Skin of body (tissue), 2 donors: Measurements from ENCODE around the gene VGLL4. TPM values are rescaled to one million over a fixed set of nuclear protein-coding genes. Genes with fewer than 3 reads are reported as not detected.
"Not testable (repeated sequence)": the region's sequence is repeated elsewhere in the genome, so short reads cannot be mapped to it uniquely, and the experiment has no call there.

Source experiments
- DNase-seq: peaks from one replicate; lab custom pipeline; 2025; lab: John Stamatoyannopoulos, UW
- total RNA-seq: library from RNA; depleted of rRNA; stranded (reverse); fragments of >200 nt; gene quantifications from one replicate; pipeline ENCODE4 v1.2.3, GENCODE V29; 2014

The VGLL4 gene
- total RNA-seq, 1 donor from 2014 or later = 63.2 TPM

DNA sequence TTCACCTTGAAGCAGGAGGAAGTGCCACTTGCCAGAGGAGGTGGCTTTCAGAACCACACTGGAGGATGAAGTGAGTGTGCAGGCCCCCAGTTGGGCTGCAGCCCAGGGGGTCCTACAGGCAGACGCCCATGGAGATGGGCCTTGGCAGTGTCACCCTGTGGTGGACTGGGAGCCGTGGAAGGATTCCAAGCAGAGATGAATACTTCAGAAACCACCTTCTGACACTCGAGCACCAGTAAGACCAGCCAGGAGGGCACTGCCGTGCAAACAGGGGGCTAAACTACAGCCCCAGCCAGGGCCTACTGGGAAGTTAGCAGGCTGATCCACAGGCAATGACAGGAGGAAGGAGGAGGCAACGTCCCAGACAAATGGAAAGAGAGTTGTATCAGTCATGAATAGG is 55.4 kb downstream of the VGLL4 start:
- DNase-seq = no peak

DNA sequence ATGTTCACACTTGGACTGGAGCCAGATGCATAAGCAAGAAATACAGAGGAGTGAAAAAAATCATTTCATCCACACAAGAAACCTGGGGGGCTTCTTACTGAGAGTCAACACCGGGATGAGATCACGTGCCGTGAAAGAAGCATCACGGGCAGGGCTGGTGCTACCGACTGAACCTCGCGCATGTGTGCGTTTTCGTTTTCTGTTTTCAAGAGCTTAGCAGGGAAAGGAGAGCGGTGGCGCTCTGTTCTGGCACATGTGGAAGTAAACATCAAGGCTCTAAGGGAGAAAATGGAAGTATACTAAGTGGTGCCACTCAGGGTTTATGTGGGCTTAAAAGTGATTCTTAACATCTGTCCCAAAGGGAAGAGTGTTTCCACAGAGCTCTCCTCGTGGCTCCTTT is 55.9 kb downstream of the VGLL4 start:
- no peak for DNase-seq

DNA sequence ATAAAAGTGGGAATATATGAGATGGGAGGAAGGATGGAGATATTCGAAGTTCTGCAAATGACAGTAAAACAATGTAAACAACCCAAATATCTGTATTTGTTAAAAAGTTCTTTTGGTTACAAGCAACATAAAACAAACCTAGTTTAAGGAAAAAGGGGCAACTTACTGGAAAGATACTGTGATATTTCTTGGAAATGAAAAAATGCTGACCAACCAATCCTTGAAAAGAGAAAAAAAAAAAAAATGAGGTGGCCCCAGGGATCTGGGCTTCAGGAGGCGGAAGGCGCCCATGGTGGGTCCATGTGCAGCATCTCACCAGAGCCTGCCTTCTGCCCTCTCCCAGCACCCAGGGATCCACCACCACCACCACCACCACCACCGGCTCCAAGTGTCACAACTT is 59.1 kb downstream of the VGLL4 start:
- DNase-seq = no peak

DNA sequence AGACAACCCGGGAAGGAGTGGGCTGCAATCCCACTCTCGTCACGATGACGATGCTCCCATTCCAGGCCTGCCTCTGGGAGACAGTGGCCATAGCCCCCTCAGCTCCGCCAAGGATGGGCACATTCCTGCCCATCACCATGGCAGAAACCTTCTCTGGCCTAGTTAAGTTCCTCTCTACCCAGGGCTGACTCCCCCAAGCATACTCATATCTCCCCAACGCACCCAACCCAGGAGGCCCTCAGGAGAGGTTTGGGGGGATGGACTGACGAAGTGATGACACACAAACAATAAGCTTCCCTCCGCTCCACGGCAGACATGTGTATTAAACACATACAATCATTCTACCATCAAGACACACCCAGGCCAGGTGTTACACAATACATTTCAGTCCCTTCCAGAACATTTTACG is 60.1 kb downstream of the VGLL4 start:
- no peak for DNase-seq

DNA sequence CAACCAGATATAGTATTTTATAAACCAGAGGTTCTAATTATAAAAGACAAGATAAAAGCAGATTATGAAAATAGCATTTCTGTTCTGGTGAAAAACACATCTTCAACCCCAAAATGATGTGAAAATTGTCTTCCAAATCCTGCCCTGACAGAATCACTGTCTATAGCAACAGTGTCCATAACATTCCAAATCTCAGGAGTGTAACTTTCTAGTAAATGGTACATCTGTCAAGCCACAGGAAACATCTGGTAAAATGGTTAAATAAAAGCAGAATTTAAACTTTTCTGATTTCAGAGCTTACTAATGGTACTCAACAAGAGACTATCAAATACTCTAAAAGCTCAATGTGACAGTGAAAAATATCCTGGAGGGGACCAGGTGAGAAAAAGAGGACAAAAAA is 60.5 kb downstream of the VGLL4 start:
- peak; percentile 73 for DNase-seq

DNA sequence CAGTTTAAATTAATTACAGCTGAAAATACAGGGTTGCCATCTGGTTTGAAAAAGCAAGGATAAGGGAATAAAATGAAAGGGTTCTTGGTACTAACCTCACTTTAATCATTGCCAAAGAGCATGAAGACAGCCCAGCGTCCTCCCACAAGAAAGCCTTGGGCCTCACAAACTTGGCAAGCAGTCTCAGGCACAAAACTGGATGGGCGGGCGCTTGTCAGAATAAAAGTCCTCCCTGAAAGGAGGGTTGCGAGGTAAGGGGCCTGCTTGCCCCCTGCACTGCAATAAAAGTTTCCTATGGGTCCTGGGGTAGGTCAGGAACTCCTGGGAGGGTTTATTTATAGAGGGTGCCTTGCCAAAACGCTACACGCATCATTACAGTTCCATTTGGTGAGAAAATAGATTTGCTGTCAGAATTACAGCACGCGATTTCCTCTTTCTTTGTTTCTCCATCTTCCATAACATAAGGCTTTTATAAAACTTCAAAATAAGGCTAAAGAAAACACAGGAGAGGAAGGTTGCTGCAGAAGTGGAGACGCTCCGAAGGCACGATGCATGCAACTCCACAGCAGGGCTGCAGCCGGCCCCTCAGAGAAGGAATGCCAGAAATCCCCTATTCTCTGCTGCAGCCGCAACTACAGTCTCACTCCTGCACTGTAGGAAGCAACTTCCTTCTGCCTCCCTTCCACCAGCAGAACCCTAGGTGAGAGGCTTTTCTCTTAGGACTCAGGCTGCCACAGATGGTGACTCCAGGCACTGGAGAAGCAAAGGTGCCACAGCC is 61.3 kb downstream of the VGLL4 start:
- DNase-seq = peak; percentile 96

DNA sequence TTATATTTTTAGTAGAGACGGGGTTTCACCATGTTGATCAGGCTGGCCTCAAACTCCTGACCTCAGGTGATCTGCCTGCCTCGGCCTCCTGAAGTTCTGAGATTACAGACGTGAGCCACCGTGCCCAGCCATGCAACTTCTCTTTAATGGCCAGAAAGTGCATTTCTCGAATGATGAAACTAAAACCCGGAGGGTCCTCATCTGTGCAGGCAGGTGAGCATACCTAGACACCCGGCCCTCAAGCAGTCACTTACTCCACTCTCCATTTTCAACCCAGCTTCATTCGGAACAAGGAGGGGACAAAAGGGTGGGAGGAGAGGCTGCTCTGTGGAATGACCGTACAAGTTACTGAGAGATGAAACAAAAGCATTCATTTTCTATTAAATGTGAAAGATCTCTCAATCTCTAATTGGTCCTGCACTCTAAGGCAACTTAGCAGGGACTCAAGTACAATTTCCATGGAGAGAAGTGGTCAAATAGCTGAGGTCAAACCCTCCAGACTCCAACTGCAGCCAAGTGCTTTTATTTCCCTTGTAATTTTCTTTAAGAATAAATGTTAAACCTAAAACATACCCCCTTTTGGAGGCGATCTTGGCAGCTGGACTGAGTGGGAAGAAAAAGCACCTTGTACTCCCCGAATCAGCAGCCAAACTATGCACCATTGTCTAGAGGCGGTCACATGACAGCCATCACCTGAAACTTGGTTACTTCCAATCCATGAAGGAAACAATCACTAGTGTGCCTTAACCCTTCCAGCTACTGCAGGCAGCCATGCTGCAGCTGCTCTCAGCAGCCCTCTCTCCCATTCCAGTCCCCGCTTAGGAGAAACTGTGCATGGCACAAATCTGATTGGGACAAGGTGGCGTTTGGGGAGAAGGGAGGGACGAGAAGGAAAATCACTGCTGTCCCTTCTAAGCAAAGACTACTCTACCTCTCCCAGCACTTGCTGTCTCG is 62.2 kb downstream of the VGLL4 start:
- peak; percentile 60 for DNase-seq

DNA sequence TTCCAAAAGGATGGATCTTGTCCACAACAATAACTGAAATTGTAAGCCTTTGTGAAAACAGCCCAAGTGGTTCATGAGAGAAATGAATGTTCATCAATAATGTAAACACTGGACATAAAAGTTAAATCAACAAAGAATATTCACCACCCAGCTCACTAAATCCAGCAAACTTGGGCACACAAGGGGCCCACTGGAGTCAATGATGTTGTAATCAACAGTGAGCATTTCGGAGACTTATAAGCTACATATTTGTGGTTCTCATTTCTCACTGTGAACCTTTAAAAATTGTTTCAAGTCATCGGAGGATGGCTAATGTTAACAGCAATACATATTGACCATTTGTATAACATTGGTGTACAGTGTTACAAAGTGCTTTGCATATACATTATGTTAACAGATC is 63.1 kb downstream of the VGLL4 start:
- no peak for DNase-seq

DNA sequence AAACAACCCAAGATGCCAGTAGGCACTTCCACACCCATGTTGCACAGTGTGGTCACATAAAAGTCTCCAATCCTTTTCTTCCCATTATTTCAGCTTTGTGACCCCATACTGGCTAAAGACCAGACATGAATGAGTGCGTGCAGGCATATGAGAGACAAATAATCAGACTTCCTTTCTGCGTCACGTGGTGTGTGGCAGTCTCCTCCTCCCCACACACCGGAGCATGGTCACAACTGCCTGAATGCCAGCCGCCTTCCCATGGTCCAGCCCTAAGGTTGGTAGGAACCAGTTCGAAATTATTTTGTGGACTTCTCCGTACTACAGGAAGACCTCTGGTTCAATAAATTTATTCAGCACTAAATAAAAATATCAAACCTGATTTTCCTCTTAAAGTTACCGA is 65.5 kb downstream of the VGLL4 start:
- DNase-seq = no peak

DNA sequence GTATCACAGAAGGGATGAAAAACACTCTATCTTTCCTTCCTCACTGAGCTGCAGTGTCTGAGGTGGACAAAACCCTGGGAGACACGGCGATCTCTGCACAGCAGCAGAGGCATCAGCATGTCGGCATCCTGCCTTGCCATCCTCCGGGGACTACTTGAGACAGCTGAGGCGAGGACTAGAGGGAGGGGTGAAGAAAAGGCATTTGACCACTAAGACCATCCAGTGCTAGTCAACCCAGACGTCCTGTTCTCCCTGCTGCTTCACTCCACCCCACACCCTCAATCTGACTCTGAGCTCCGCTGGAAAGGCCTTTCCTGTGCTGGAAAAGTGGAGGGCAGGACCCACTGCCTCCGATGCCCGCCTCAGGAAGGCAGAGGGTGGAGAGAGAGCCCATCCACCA is 67.3 kb downstream of the VGLL4 start:
- DNase-seq = no peak

DNA sequence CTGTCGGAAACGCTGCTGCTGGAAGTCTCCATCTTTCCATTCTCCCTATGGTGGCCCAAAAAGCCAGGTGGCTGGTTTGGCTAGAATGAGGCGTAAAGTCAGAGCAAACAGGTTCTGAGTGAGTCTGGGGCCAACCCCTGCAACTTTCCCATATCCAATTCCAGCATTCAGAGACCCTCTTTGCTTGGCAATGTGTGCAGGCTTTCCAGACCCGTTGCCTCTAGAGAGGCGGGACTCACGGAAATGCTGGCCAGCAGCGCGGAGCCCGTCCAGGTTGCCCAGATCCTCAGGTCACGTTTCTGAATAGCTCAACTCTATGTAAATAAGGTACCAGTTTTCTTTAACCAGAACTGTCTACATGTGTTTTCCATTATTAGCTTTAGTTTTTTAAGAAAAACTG is 68.0 kb downstream of the VGLL4 start:
- no peak for DNase-seq

DNA sequence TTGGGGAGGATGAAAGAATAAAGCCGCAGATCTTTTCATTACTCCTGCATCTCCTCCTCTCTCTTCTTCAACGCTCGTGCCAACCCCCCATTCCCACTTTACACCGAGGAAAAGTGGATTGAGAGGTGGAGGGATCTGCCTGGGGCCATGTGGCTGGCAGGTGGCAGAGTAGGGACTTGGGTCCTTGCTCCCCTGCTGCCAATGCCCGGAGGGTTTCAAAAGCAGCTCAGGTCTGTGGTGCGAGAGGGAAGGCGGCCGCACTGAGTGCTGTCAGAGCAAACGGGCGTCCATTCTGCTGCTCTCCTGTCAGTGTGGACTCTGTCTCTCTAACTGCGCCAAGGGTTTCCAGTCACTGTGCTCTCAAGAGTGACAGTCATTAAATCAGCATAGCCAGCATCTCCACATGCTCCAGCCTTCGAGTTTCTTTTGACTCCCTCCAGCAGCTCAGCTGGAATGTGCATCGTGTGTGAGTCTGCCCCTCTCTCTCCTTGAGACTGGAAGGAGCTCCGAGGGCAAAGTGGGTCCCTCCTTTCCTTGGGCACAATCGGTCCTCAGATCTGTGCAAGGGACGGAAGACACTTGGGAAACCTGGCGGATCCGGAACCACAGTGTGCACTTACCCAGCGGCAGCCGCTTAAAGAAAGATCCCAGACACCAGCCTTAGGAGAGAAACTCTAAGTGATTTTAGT is 68.6 kb downstream of the VGLL4 start:
- peak; percentile 30 for DNase-seq

DNA sequence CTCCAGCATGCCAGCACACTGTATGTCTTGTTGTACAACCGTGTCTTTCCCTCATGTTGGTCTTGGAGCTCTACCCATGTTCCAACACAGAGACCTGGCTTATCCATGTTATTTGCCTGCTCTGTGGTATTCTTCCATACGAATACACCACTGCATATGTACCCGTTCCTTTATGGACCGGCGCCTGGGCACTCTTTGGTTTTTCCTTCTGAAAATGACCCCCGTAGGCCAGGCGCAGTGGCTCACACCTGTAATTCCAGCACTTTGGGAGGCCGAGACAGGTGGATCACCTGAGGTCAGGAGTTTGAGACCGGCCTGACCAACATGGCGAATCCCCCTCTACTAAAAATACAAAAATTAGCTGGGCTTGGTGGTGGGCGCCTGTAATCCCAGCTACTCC is 71.1 kb downstream of the VGLL4 start:
- DNase-seq = not testable (repeated sequence)

DNA sequence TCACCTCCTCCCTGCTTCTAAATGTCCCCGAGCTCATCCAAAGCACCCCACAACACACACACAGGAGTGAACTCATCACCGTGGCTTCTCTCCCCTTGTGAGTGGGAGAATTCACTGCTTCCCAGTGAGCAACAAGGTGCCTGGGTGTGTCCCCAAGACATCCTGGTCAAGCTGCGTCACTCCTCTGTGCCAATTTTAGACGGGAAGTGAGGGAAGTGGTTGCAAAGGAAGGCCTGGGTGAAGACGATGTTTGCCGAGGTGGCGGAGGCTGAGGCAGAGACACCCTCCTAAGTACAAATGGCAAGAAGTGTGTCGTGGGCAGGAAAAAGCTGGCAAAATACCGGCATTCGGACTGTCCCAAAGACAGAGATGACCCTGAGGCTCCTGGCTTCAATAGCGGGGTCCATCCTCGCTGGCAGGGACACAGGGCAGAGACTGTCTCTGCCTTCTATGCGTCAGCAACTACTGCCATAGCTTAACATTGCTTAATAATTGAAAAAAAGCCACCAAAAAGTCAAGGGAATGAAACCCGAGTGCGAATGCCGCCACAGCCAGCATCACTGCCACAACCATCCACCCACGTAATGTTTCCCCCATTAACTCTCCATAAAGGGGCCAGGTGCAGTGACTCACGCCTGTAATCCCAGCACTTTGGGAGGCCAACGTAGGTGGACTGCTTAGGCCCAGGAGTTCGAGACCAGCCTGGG is 72.8 kb downstream of the VGLL4 start:
- no peak for DNase-seq

DNA sequence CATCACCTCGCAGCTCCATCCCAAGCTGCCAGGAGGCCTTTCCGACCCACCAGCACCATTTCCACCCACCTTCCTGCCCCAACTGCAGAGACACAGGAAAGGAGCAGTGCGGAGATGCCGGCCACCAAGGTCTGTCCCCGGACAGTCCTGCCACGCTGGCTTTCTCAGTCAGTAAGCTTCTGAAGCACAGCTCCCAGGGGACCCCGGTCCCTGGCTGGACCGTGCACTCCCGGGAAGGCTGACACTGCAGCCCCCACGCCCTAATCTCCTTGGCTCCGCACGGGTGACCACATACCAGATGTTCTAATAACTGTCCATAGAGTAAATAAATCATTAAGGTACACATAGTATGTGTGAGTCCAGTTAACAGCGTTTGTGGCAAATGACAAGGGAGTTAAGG is 73.5 kb downstream of the VGLL4 start:
- no peak for DNase-seq

DNA sequence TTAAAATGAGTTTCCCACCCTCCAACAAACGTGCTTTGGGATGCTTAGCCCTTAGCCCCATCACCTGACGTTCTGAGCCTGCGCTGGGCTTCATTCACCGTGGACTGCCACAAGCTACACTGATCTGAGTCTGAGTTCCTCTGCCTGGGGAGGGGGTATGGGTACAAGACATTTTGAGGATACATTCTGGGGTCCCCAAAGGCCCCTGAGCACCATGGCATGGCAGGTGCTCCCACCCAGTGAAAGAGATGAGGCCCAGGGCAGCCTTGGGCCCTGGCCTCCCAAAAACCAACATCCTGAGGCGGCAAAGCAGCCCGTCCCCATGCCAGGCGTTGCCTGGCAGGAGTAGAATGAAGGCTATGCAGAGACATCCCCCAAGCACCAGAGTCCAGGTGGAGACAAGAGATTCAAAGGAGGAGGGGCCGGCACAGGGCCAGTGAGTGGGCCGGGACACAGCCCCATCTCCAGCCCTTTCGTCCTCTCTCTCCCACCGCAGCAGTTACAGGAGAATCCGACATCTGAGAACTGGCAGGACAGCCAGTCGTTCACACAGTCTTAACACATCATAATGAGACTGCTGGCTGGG is 74.5 kb downstream of the VGLL4 start:
- no peak for DNase-seq

DNA sequence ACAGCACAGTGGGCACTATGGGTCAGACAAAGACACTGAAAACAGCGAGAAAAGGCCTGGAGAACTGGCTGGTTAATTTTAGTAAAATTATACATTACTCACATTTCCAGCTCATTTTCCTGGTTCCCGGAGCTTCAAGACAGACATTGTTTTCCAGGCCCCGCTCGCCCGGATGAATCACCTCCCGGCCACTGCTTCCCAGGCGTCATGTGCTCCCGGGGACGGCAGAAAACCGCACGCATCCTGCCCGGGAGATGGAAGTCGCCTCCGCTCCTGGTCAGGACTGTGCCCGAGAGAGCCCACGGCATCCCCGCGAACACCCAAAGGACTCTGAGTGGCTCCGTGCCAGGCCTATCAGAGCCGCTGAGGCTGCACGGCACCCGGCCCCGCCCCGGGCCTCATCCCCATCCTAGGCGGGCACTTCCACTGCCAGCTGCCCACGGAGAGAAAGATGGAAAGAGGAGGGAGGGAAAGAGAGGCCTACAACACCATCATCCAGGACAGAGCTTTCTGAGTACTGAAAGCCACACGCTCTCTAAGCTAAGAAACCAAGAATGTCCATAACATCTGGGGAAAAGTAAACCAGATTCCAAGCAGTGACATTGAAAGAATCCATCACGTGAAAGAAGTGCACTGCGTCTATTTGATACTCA is 75.1 kb downstream of the VGLL4 start:
- DNase-seq = peak; percentile 6

DNA sequence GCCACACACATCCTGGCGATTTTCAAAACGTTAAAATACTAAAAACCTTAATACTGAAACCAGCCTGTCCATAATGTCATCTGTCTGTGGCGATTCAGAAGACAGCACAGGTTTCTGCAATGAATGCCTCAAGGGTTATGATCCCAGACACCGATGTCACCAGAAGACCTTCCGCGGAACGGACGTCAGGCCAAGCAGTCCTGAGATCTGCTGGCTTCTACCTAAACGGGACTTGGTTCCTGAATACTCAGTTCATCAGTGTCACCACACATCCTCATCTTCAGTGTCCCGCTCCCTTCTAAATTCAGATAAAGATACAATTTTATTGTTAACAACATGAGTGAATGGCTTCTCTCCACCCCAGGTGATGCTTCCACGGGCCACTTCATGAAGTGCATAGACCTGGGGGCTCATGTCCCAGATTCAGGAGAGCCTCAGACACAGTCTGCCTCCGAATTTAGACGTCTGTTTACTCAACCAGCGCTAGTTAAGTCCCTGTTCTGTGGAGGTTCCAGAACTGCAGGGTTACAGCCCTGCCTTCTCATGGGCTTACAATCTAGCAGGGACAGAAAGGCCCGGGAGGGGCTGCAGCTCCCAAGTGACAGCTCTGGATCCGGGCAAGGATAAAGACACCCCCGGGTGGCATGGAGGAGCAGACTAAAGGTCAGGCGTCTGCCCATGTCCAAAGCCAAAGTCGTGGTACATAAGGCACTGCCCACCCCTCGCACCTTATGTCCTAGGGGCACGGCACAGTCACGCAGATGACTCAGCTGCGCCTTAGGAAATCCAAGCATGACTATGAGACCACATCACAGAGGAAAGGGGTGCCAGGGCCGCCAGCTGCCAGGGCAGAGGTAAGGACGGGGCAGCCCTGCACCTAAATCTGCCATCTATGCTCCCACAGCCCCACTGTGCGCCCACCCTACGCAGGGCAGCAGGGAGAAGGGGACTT is 75.9 kb downstream of the VGLL4 start:
- no peak for DNase-seq

DNA sequence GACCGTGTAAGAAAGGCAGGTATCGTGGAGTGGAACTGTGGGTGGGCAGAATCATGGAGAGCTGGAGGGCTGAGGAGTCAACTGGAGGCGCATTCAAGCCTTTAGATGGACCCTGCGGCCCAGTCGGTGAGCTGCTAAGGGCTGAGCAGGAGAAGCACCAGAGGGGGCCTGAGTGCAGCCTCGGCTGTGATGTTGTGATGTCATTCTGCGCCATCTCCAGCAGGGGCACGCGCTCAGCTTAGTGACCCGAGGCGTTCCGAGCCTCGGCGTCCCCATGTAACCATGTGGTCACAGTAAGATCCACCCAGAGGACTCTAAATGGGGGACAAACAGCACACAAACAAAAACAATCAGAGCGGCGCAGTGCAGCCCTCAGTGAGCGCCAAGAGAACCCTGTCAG is 76.8 kb downstream of the VGLL4 start:
- DNase-seq = no peak
